Skin of body (tissue), 2 donors: ENCODE measurements around the gene DMRTB1. TPM values are rescaled to one million over a fixed set of nuclear protein-coding genes. Genes with fewer than 3 reads are reported as not detected.

ENCODE experiments used
- DNase-seq: peaks from one replicate; lab custom pipeline; 2025; lab: John Stamatoyannopoulos, UW
- total RNA-seq: library from RNA; depleted of rRNA; stranded (reverse); fragments of >200 nt; gene quantifications from one replicate; pipeline ENCODE4 v1.2.3, GENCODE V29; 2014

The DMRTB1 gene
- total RNA-seq, 1 donor from 2014 or later = not detected

DNA sequence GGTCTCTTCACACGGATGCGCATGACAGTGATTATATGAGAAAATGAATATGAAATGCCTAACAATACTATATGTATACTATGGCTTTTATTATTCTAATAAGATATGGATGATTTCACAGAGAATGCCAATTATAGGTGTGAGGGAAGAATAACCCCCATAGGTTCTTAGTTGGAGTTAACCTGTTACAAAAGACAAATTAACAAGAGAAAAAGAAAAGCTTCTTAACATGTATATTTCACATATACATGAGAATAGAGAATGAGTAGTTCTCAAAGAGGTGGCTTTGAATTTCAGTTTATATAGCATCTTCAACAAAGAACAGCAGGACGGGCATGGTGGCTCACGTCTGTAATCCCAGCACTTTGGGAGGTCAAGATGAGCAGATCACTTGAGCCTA lies 24.0 kb upstream of the DMRTB1 start:
- DNase-seq = no peak

DNA sequence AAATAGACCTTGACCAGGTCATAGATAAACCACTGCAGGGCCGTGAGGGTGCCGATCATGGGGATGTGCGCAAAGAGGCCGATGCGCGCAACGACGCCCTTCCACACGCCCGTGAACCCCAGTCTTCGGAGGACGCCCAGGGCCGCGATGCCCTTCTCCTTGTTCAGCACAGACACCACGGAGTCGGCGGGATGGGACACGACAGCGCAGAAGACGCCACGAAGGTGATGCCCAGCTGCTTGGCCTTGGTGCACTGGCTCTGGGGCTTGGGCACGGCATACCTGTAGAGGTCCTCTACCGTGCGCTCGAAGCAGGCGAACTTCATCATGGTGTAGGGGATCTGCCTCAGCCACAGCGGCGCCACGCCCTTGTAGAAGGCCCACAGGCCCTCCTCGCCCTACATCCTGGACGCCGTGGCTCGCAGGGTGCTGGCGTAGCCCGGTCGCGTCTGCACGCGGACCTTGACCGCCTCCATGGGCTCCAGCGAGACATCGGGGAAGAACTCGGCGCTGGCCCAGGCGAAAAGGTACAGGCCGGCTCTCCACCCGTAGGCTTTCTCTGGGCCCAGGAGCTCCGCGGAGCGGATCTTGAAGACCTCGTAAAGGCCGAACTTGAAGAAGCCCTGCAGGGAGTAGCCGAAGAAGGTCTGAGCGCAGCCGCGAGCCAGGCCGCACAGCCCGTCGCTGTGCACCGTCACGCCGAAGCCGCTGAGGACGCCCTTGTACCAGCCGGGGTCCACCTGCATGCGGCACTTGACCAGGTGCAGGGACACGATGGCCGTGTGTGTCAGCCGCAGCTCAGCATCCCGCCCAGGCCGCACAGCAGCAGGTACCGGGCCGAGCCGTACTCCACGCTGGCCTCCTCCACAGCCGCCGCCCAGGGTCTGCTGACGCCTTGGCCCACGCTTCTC lies 20.5 kb upstream of the DMRTB1 start:
- no peak for DNase-seq

DNA sequence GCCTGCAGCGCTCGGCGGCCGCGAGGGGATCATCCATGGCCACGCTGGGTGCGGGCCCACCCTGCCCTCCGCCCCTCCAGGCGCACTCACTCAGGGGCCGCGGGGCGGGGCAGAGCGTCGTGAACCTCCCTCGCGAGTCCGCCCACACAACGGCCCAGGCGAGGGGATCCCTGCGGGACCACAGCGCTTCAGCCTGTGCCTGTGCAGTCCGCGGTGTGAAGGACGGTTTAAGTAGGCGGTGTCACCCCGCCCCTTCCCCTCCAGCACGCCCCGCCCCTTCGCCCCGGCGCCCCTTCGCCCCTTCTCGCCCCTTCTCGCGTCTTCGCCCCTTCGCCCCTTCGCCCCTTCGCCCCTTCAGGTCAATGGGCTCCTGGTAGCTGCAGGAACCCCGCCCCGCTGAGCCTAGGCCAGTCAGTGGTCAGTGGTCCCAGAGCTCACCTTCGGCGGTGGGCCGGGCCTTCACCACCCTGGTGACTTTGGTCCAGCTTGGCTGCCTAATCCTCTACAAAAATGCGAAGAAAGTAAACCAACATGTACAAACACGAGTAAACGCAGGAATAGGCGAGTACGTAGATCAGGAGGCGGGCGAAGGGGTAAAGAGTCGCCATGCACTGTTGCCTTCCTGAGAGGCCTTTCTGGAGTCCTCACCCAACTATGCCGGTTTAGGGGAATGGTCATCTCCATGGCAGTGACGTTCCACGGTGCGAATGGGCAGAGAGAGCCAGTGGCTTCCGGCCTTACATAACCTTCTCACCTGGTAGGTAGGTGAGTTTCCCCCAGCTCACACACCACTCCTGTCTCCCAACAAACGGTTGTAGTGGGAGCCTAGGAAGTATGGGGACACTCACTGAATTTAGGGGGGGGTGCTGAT lies 19.6 kb upstream of the DMRTB1 start:
- DNase-seq = no peak

DNA sequence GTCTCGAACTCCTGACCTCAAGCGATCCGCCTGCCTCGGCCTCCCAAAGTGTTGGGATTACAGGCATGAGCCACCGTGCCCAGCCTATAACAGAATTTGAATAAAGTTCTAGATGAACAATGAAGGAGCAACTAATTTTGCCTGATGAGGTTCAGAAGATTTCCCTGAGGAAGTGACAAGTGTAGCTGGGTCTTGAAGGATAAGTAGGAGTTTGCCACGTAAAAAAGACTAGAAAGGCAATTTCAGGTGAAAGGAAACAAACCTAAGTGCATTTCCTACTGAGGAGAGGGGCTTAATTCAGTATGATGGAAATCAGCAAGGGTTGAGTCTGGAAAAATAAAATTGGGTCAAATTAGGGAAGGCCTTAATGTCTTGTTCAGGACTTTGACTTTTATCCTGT lies 18.6 kb upstream of the DMRTB1 start:
- no peak for DNase-seq

DNA sequence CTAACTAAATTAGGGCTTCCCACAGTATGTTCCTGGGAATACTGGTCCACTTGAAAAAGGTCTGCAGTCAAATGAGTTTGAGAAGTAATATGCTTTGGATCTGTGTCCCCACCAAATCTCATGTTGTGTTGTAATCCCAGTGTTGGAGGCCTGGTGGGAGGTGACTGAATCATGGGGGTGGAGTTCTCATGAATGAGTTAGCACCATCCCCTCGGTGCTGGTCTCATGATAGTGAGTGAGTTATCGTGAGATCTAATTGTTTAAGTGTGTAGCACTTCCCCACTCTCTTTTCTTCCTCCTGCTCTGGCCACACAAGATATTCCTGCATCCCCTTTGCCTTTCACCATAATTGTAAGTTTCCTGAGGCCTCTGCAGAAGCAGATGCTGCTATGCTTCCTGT lies 16.9 kb upstream of the DMRTB1 start:
- DNase-seq = no peak

DNA sequence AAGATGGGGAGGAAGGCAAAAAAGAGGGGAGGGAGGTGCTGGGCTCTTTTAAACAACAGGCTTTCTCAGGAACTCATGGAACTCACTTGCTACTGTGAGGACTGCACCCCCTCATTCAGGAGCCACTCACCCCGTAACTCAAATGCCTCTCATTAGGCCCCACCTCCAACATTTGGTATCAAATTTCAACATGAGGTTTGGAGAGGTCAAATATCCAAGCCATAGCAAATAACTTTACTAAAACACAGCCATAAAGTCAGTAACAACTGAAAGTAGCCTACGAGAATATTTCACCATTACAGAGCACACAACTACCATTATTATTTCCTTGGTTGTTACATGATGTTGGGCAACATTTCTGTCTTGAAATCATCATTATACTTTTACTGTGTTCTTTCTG lies 13.1 kb upstream of the DMRTB1 start:
- DNase-seq = no peak

DNA sequence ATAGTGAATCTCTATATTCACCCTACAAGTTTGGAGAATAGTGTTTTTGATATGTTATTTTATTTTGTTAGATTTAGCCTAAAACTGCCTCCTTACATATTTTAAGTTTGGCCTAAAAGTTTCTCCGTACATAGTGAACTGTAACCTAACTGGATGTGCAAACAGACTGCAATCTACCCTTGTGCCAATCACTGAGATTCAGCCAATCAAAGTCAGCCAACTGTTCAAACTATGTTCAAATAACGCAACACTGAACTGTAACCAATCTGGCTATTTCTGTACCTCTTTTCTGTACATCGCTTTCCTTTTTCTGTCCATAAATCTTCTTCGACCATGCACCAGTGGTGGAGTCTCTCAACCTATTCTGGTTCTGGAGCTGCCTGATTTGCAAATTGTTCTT lies 11.8 kb upstream of the DMRTB1 start:
- DNase-seq = no peak

DNA sequence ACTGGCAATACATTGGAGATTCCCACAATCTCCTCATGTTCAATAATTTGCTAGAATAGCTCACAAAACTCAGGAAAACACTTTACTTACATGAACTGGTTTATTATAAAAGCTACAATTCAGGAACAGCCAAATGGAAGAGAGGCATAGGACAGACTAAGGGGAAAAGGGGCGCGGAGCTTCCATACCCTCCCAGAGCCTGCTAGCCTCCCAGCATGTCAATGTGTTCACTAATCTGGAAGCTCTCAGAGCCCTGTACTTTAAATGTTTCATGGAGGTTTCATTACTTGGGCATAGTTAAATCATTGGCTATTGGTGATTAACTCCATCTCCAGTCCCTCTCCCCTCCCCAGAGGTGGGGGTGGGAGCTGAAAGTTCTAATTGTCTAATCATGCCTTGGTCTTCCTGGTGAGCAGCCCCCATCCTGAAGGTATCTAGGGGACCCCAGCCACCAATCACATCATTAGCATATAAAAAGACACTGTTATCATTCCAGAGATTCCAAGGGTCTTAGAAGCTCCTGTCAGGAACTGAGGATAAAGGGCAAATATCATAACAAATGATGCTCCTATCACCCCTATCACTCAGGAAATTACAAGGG lies 10.9 kb upstream of the DMRTB1 start:
- no peak for DNase-seq

DNA sequence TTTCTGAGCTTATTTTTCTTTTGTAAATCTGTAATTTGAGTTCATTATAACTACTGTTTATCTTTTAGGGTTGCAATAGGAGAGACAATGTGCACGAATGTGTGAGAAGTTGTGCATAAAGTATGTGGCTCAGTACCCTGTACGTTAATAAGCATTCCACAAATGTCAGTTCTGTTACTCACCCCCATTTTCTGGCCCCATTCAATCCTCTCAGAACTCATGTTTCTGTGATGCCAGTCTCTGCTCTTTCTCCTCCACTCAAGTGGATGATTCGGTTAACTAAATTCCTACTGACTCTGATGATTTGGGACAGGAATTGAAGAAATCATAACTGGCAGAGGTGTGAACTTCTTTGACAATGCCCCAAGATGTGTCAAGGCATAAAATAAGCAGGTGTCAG lies 10.2 kb upstream of the DMRTB1 start:
- no peak for DNase-seq

DNA sequence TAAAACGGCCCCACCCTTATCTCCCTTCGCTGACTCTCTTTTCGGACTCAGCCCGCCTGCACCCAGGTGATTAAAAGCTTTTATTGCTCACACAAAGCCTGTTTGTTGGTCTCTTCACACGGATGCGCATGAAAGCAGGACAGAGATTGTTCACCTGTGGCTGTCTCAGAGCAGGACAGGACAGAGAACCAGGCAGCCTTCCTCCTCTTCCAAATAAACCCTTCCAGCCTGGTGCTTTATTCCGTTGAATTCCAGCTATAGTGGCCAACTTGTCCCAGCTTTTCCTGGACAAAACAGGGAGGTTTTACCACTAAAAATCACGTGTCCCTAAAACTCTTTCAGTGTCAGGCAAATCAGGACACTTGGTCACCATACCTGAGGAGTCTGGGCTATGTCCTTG lies 9.5 kb upstream of the DMRTB1 start:
- no peak for DNase-seq

DNA sequence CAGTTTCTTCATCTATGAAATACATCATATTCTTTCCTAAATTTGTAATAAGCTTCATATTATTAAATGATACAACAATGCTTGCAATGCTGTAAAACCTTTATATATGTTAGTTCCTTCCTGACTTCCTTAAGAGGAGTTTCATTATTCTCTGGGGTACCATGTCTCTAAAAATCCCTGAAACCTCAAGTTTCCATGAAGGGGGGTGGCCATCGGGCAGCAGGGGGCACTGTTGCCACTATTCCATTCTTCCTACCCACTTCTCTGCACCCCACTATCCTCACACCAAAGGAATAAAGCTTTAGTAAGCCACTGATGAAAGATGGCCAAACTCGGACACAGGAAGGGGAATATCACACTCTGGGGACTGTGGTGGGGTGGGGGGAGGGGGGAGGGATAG lies 9.0 kb upstream of the DMRTB1 start:
- no peak for DNase-seq

DNA sequence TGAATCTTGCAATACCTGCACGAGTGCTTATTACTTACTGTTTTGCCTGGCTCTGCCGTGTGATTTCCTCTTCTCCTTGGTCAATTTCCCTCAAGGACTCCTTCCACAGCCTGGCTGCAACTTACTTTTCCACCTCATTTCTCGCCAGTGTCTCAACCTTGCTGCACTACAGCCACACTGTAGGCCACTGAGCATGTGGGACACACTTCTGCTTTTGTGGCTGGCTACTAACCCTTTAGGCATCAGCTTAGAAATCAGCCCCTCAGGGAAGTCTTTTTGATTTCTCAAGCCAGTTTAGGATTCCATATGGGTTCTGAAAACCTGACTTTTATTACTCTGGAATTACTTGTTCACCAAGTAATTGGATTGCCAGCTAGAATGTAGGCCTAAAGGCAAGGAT lies 5.2 kb upstream of the DMRTB1 start:
- no peak for DNase-seq

DNA sequence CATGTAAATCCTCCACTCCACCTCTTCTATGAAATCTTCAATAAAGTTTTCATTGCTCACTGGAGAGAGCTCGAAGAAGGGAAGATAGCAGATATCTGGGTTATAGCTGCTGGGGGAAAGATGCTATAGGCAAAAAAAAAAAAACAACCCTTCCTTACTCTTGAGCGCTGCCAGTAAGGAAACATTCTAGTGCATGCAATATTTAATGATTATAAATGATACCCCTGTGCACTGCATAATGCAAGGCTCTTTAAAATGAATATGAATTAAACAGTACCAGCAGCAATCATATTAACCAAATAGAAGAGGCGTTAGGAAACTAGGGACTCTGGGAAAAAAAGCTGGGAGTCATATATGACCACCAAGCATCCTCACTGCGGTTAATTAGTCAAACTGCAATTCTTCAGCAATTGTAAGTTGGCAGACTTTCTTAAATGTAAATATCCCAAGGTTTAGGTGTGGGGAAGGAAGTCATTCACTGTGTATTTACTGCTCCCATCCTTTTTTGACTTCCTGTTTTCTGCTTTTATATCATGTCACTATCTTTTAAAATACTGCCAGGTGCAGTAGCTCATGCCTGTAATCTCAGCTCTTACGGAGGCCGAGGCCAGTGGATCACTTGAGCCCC lies 3.7 kb upstream of the DMRTB1 start:
- DNase-seq = no peak

DNA sequence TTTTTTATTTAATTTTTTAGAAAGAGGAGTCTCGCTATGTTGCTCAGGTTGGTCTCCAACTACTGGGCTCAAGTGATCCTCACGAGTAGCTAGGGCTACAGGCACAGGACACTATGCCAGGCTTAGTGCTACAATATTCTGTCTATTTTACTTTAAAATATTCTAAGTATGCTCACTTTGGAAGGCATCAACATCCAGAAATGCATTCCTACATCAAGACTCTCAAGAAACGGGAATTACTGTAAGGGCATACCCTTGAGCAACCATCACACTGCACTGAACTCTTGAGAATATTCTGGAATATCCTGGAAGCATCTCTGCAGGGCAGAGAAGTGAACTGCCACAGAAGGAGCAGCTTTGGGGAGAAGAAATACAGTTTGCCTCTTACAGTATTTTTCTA lies 565 bp upstream of the DMRTB1 start:
- no peak for DNase-seq

DNA sequence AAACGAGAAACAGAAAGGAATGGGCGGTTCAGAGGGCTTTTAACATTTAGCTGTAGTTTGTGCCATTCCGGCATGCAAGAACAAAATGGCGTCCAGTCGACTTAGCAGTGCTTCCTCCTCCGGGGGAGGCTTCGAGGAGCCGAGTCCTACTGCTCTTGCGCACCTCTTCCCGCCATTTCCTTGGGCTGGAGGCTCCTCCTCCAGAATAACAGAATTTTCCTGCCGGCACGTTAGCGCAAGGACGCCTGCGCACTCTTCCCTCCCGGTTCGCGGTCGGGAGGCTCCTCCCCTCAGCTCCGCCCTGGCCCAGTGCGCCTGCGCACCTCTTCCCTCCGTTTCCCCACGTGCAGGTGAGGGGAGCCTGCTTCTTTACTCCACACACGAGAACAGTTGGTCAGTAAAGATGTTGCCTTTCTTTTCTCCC lies 1.0 kb downstream of the DMRTB1 start:
- no peak for DNase-seq

DNA sequence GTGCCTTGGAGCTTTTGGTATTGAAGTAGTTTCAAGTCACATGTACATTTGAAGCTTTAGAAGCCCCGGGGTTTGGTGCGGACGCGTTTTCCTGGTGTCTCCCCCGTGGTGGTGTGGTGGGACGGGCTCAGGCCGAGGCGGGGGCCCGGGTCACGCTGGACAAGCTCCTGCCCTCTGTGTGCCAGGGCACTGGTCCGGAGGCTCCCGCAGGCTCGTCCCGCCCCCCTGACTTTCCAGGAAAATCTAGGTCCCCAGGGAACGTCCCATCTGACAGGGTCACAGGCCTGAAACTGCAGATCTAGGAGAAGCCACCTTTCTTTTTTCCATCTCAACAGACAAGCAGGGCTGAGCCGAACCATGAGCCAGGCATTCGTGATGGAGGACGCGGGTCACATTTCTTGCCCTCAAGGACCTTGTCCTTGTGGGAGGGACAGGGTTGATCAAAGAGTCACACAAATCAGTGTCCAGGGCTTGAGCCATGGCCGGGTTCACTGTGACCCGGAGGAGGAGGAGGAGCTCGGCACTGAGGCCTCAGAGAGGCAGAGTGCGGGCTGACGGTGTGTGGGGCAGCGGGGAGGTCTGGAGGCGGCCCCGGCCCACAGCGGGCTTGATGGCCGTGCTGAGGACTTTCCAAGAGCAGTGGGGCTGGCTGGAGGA lies 1.6 kb downstream of the DMRTB1 start:
- DNase-seq = no peak

DNA sequence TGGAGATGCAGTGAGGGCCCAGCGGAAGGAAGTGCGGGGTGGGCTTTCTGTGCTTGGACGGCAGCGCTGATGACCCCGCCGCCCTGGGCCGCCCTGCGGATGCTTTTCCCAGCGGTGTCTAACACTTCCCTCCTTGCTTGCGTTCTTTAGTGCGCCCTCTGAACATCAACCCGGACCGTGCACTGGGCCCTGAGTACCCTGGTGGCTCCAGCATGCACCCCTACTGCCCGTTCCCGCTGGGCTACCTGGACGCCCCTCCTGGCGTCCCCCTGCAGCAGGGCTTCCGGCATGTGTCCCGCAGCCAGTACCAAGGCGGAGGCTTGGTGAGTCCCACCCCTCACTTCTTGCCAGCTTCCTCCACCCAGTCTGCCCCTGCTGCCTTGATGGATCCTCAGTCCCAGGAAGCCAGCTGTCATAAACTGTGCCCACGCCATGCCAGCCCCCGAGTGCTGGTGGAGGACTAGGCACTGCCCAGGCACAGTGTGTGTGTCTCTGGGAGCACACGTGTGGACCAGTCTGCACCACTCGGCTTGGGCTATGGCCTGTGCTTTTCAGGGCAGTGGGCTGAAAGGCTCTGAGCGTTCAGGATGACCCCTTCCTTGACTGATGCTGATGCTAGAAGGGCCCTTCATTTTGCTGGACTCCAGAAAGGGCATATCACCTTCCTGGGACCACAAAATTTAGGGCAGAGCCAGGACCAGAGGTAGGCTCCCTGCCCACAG lies 2.3 kb downstream of the DMRTB1 start:
- DNase-seq = no peak

DNA sequence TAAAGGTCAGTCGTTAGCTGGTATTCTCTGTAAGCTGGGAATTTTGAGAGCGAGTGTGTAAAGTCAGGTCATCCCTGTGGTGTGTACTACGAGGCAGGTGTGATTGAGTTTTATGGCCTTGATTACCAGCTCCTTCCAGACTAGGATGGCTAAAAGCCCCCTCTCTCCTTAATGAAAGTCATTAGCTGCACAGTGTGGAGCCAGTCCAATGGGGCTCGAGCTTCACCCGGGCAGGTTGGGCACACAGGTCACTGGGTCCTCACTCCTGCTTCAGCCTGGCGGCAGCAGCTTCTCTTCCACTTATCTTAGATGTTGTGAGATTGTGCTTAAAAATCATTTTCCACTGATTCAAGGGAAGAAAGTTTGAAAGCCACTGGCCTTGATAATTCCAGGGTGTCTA lies 3.0 kb downstream of the DMRTB1 start:
- no peak for DNase-seq

DNA sequence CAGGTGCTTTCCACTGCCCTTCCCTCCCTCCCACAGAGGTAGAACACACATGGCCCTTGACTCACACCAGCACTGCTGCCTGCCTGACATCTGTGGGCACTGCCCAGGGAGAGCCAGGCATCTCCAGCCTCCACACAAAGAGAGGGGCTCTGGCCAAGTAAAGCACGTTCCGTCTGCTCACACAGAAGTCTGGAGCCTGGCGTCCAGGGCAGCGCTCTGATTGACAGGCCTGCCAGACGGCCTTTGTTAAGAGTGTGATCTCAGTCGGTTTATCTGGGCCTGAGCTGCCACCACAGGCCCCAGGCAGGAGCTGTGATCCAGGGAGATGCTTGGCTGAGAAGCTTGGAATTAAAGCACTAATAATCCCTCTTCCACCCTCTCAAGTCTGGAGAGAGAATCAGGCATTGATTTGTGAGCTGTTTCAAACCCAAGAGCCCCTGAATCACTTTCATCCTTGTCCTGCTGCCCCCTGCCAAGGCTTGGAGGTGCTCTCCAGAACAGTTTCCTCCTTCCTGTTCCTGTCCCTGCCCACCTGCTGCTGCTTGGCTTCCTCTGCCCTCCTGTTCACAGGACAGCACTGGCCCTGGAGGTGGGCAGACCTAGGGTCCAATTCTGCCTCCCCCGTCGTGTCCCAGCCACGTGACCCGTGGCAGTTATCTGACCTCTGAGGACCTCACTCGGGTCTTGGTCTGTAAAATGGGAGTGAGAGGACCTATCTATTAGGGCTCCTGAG lies 3.7 kb downstream of the DMRTB1 start:
- no peak for DNase-seq
